Skeletal muscle tissue (tissue), 4 donors: ENCODE measurements around the gene HSD17B1. TPM values are rescaled to one million over a fixed set of nuclear protein-coding genes. Genes with fewer than 3 reads are reported as not detected.

Source experiments
- H3K27ac ChIP-seq: one replicate; pipeline ENCODE4 v1.7.0; 2013; ENCODE audit warnings: mild to moderate bottlenecking, low read depth, low read length, inconsistent platforms
- H3K27me3 ChIP-seq, 3 donors: one replicate each; pipeline ENCODE4 v1.7.0; 2013; ENCODE audit warnings: low read length in 3 of 3; ENCODE audit not compliant: control insufficient read depth in 3 of 3, insufficient read depth in 3 of 3
- H3K36me3 ChIP-seq, 3 donors: one replicate each; pipeline ENCODE4 v1.7.0; 2013; ENCODE audit warnings: low read length in 3 of 3; ENCODE audit not compliant: control insufficient read depth in 3 of 3, insufficient read depth in 3 of 3
- H3K4me1 ChIP-seq, 3 donors: one replicate each; pipeline ENCODE4 v1.7.0; 2013; ENCODE audit warnings: low read length in 3 of 3, mild to moderate bottlenecking in 3 of 3; ENCODE audit not compliant: control insufficient read depth in 3 of 3, insufficient read depth in 3 of 3
- H3K4me3 ChIP-seq, 3 donors: one replicate each; pipeline ENCODE4 v1.7.0; 2013; ENCODE audit warnings: low read length in 3 of 3
- H3K9ac ChIP-seq, 3 donors: one replicate each; pipeline ENCODE4 v1.7.0; 2013; ENCODE audit warnings: low read length in 3 of 3, mild to moderate bottlenecking in 3 of 3, moderate library complexity in 2 of 3, low read depth in 1 of 3
- H3K9me3 ChIP-seq, 3 donors: one replicate each; pipeline ENCODE4 v1.7.0; 2013; ENCODE audit warnings: low read length in 3 of 3; ENCODE audit not compliant: control insufficient read depth in 3 of 3
- total RNA-seq: library from RNA; depleted of rRNA; stranded (reverse); fragments of >200 nt; gene quantifications from one replicate; pipeline ENCODE4 v1.2.3, GENCODE V29; 2014
- donor health status: Osteomylitis.

The HSD17B1 gene
- total RNA-seq, 1 donor from 2014 or later, result 1.6 TPM

DNA sequence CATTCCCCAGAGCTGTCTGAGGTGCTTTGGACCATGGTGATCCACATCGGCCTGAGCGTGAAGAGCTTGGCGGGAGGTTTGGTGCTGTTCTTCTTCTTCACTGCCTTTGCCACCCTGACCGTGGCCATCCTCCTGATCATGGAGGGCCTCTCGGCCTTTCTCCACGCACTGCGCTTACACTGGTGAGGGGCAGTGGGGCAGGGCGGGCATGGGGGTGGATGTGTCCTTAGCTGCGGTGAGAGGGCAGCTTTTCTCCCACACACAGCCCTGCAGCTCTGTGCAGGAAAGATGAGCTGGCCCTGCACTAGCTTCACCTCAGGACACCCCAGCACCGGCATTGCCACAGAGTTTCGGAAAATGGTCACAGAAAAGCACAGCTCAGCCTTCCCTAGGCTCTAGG lies 38.4 kb upstream of the HSD17B1 start:
- Histone ChIP-seq H3K27ac (no peak overlapping the region), H3K9me3 (no peaks in the 10 kb centered on the region), H3K4me3 (no peak overlapping the region), H3K4me1 (peaks cover 39 to 48% (median 39%) of the 10 kb centered on the region in 3 donors), H3K9ac (no peak overlapping the region), H3K36me3 (peaks cover 41 to 66% (median 45%) of the 10 kb centered on the region in 3 donors), H3K27me3 (no peaks in the 10 kb centered on the region)

DNA sequence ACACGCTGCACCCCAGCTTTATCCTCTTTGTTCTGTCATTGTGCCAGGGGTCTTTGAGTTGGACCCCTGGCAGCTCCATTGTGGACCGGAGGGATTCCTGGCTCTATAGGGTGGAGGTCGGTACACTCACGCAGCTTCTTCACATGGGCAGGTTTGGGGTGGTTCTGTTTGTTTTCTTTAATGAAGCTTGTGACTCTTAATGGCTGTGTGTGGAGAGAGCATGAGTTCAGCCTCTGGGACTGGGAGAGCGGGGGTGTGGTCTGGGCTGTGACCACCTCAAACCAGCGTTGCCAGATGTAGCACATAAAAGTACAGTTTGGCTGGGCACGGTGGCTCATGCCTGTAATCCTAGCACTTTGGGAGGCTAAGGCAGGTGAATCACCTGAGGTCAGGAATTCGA lies 37.9 kb upstream of the HSD17B1 start:
- H3K4me1 ChIP-seq, result peaks cover 45 to 54% (median 45%) of the 10 kb centered on the region in 3 donors
- H3K27ac ChIP-seq, result no peak overlapping the region
- peaks cover 36 to 61% (median 40%) of the 10 kb centered on the region in 3 donors for H3K36me3 ChIP-seq
- H3K27me3 ChIP-seq, result no peaks in the 10 kb centered on the region
- H3K9ac ChIP-seq, result no peak overlapping the region
- no peak overlapping the region for H3K4me3 ChIP-seq
- no peaks in the 10 kb centered on the region for H3K9me3 ChIP-seq

DNA sequence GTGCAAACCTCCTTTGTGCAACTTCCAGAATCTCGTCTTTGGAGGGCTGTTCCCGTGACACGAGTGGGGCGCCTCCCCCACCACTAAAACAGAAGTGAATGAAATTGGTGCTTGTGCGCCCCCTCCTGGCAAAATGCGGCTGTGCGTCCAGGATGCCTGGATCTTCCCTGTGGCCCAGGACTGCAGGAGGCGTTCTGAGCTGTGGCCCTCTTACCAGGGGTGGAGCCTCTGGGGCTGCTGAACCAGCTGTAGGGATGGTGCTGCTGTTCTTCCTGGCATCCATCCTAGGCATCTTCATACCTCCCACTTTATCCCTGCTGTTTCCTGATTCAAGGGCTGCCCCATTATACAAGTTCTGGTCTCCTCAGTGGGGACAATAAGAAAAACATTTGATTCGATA lies 35.2 kb upstream of the HSD17B1 start:
- H3K4me3 ChIP-seq, result no peak overlapping the region
- peak overlapping the region; percentile 92 for H3K27ac ChIP-seq
- no peaks in the 10 kb centered on the region for H3K9me3 ChIP-seq
- peaks cover 65 to 75% (median 67%) of the 10 kb centered on the region in 3 donors for H3K4me1 ChIP-seq
- peaks cover 35 to 56% (median 36%) of the 10 kb centered on the region in 3 donors for H3K36me3 ChIP-seq
- no peaks in the 10 kb centered on the region for H3K27me3 ChIP-seq
- peak overlapping the region in 1 of 3 donors; percentile 40 for H3K9ac ChIP-seq

DNA sequence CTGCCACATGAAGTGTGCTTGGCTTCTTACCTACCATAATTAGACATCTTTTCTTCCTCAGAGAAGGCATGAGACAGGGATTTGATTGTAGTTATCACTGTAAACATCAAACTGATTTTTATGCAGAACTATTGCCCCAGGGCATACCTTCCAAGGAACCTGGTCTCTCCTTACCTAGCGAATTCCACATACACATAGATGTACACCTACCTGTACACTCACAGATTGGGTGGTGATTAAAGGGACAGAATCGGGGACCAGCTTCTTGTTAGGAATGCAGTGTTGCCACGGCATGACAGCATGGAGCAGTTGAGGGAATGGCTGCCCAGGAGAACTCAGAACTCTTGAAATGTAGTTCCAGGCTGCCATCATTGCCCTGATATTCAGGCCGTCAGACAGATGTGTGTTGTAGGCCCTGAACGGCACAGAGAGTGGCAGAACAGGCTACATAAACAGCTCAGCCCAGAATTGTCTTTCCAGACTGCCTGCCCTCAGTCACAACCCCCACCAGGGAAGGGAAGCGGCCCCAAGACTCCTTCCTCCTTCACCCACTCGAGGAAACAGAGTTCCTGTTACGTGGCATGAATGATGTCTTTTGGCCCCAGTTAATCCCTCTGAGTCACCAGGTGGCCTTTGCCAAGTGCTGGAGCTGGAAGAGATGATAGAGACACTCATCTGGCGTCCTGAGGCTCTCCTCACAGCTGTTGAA lies 34.5 kb upstream of the HSD17B1 start:
- Histone ChIP-seq H3K27me3 (no peaks in the 10 kb centered on the region), H3K9me3 (no peaks in the 10 kb centered on the region), H3K9ac (peak overlapping the region; percentile 25 to 40 (median 35)), H3K27ac (peak overlapping the region; percentile 92), H3K4me1 (peaks cover 69 to 77% (median 73%) of the 10 kb centered on the region in 3 donors), H3K4me3 (peak overlapping the region in 2 of 3 donors; percentile 3 to 15), H3K36me3 (peaks cover 35 to 63% (median 42%) of the 10 kb centered on the region in 3 donors)

DNA sequence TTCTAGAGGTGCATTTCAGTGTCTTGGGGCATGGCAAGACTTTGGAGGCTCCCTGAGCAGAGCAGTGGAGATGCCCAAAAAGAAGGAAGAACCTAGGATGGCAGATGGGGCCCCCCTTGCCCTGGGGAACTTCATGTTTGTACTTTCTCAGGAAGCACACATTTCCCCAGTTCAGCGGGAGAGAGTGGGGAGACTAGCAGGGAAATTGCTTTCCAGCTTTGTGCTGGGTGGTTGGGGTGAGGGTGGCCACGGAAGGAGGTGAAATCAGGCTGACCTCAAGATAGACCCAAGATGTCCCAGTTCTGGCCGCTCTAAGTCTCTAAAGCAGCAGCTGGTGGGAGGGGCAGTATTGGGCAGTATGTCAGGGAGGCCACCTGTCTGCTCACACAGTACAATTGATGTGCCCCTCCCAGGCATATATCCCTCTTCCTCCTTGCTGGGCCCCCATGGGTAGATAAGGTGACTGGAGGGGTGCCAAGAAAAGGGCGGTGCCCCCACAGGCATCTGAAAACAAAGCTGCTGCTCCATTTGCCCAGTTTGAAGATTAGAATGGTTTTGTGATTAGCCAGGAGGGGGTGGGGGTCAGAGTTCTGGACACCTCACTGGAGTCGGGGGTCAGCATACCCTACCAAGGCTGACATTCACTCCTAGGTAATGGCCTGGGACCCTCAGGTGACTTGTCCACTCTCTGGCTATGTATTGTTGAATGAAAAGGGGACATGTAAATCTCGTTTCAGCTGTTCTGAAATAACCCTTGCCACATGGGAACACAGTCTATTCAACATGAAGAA lies 33.8 kb upstream of the HSD17B1 start:
- no peaks in the 10 kb centered on the region for H3K9me3 ChIP-seq
- no peaks in the 10 kb centered on the region for H3K27me3 ChIP-seq
- peak overlapping the region in 1 of 3 donors; percentile 52 for H3K4me3 ChIP-seq
- H3K27ac ChIP-seq, result peak overlapping the region; percentile 92
- peak overlapping the region; percentile 39 to 73 (median 44) for H3K9ac ChIP-seq
- H3K36me3 ChIP-seq, result peaks cover 29 to 58% (median 36%) of the 10 kb centered on the region in 3 donors
- peaks cover 64 to 76% (median 74%) of the 10 kb centered on the region in 3 donors for H3K4me1 ChIP-seq

DNA sequence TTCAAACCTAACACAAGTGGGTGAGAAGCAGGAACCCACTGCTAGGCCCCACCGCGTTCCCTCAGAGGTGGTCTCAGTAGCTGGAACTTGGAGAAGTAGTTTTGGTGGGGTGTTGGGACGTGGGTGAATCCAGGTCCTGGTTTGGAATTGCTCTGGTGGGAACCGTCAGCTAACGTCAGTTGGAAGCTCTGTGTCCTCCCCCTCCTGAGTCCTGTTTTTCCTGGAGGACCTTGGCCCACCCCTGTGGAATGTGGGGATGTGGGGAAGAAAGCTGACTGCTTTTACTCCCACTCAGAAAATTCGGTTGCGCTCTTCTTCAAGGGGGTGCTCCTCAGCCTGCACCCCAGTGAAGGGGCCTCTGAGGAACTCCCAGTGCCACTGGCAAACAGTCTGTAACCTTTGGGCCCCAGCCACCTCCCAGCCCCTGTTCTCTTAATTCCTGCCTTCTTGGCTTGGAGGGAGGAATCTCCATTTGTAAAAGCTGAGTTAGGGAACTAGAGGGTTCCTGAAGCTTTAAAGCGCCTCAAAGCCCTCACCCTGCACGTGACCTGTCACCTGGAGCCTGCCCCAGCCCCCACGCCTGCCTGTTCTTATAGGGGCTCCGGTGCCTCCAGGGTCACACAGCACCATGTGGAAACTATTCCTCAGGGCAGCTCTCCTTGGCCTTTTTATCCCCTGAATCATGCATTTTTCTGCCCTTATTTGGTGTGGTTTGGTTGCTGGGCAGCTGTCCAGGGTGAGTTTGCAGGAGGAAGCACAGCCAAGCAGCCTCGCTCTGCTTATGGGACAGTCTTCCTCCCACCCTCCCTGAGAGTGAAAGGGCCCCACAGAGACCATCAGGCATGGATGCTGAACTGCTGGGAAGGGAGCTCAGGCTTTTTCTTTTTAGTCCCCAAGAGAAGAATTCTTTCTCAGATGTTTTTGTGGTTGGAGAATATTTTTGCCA lies 32.9 kb upstream of the HSD17B1 start:
- Histone ChIP-seq H3K27me3 (no peaks in the 10 kb centered on the region), H3K27ac (peak overlapping the region; percentile 92), H3K4me3 (peak overlapping the region in 1 of 3 donors; percentile 52), H3K36me3 (peaks cover 21 to 49% (median 28%) of the 10 kb centered on the region in 3 donors), H3K9ac (peak overlapping the region; percentile 40 to 73 (median 44)), H3K9me3 (no peaks in the 10 kb centered on the region), H3K4me1 (peaks cover 64 to 80% (median 72%) of the 10 kb centered on the region in 3 donors)

DNA sequence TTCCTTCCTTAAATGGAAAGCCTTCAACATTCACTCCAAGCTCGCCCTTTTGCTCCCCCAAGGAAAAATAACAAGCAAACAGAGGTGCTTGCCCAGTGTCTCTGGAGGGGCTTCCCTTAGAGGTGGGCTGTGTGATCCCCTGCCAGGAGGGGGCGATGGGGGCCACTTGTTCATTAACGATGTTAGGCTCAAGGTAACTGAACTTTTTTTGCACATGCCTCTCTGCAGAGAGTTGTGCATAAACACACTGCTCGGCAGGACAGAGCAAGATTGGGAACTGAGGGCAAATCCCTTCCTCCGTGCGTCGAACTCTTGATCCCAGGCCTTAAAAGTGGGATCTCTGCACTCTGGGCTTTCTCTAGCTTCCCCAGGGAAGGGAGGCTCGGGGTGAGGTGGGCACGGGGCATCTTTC lies 32.2 kb upstream of the HSD17B1 start:
- Histone ChIP-seq H3K9me3 (no peaks in the 10 kb centered on the region), H3K9ac (peak overlapping the region in 2 of 3 donors; percentile 50 to 73), H3K4me3 (no peak overlapping the region), H3K27ac (peak overlapping the region; percentile 92), H3K27me3 (no peaks in the 10 kb centered on the region), H3K4me1 (peaks cover 70 to 81% (median 72%) of the 10 kb centered on the region in 3 donors), H3K36me3 (peaks cover 19 to 48% (median 27%) of the 10 kb centered on the region in 3 donors)

DNA sequence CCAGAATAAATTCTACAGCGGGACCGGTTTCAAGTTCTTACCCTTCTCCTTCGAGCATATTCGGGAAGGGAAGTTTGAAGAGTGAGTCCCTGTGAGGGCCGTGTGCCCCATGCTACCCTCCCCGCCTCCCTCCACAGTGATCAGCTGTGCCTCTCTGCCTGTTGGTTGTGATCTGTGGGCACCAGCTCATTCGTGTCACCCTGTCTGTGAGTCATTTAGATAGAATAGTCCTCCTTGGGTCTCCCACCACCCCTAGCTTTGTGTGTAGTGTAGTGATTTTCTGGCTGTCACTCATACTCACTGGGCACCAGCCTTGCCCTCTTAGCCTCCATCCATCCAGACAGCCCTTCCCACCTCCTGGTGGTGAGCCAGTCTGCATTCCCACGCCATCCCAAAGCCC lies 31.7 kb upstream of the HSD17B1 start:
- Histone ChIP-seq H3K27me3 (no peaks in the 10 kb centered on the region), H3K4me1 (peaks cover 71 to 81% (median 73%) of the 10 kb centered on the region in 3 donors), H3K9me3 (no peaks in the 10 kb centered on the region), H3K27ac (peak overlapping the region; percentile 92), H3K4me3 (peak overlapping the region; percentile 3 to 32 (median 22)), H3K36me3 (peaks cover 19 to 45% (median 27%) of the 10 kb centered on the region in 3 donors), H3K9ac (peak overlapping the region; percentile 1 to 73 (median 50))

DNA sequence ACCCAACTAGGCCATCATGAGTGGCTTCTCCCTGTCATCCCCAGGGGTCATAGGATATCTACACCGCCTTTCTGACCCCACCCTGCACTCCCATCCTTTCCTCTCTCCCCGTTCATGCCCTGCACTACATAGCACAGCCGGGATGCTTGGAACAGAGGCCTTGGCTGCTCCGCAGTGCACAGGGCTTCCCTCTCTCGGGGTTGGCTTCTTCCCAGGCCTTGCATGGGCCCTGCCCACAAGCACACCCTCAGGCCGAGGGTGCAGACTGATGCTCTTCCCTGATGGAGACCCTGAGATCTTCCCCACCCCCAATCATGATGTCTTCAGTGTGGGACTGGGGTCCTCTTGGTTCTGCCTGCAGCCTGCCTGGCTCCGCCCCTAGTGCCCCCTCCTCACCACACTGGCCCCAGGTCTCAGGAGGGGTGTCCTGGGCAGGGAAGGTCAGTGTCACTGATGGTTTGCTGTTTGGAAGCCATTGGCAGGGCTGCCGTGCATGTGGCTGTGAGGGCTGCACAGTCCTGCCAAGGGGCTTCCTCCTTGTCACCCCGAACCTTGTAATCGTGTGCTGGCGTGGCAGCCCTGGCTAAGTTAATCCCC lies 31.0 kb upstream of the HSD17B1 start:
- Histone ChIP-seq H3K9ac (peak overlapping the region; percentile 20 to 73 (median 32)), H3K27me3 (no peaks in the 10 kb centered on the region), H3K9me3 (no peaks in the 10 kb centered on the region), H3K4me3 (peak overlapping the region in 1 of 3 donors; percentile 35), H3K4me1 (peaks cover 63 to 76% (median 70%) of the 10 kb centered on the region in 3 donors), H3K36me3 (peaks cover 12 to 38% (median 20%) of the 10 kb centered on the region in 3 donors), H3K27ac (peak overlapping the region; percentile 92)
